ENCODE data around the gene ACOX2. TPM values are rescaled to one million over a fixed set of nuclear protein-coding genes. Genes with fewer than 3 reads are reported as not detected.

ACOX2 gene
- total RNA-seq, 6 experiments from 2014 or later = 9.7 to 15.4 (median 11.8) TPM

GRCh38 chr3:58522759-58523425, 14.1 kb downstream of the ACOX2 start:
- DNase-seq = no peak
- H3K9me3 Mint-ChIP-seq = no peaks in the 10 kb centered on the region
- H3K4me1 Mint-ChIP-seq (ENCODE audit: low read depth) = peaks cover 20% of the 10 kb centered on the region
- peaks cover 5% of the 10 kb centered on the region for H3K36me3 Mint-ChIP-seq (ENCODE audit: low read depth)
- no peak overlapping the region for H3K27ac Mint-ChIP-seq
- no peak for TF ChIP-seq CTCF (IDR thresholded peaks at IDR 0.05)
- no peaks in the 10 kb centered on the region; the same call in 1 of the 2 replicates for H3K27me3 Mint-ChIP-seq (ENCODE audit: insufficient read depth)
- H3K4me3 Mint-ChIP-seq = no peak overlapping the region

DNA sequence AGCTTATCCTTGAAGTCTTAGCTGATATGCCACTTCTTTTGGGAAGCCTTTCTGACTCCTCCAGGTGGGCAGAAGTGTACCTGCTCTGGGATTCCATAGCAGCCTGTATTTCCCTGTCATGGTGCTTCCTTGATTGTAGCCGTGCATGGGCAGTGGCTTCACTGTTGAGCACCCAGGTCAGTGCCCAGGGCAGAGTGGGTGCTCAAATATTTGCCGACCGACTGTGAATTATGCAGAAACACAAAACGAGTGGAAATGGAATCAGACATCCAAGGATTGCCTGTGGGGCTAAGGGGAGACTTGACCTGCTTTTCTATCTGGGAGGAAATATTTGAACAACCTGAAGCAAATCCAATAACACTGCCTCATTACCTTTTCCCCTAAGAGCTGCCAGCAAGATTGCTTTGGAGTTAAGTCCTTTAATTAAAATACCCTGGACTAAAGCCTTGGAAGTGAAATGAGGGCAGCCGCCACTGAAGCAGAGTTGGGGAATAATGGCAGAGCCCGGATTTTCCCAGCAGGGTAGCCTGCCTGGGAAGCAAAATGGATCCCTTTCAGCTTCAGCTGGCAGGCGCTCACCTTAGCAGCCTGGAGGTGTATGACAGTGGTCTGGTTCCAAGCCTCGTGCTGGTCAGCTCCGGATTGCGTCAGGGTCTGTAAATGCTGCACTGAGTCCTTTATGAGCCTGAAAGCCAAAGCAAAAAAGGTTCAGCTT, 14.9 kb downstream of the ACOX2 start:
- peaks cover 4% of the 10 kb centered on the region for H3K36me3 Mint-ChIP-seq (ENCODE audit: low read depth)
- no peak for TF ChIP-seq CTCF (IDR thresholded peaks at IDR 0.05)
- H3K27ac Mint-ChIP-seq = no peak overlapping the region
- no peak for DNase-seq
- peaks cover 19% of the 10 kb centered on the region for H3K4me1 Mint-ChIP-seq (ENCODE audit: low read depth)
- no peaks in the 10 kb centered on the region; the same call in 1 of the 2 replicates for H3K27me3 Mint-ChIP-seq (ENCODE audit: insufficient read depth)
- H3K4me3 Mint-ChIP-seq = no peak overlapping the region
- H3K9me3 Mint-ChIP-seq = no peaks in the 10 kb centered on the region

- Mint-ChIP-seq H3K36me3 (ENCODE audit: low read depth) (no peaks in the 10 kb centered on the region; the same call in 1 of the 2 replicates), H3K4me1 (ENCODE audit: low read depth) (peaks cover 12% of the 10 kb centered on the region), H3K4me3 (no peak overlapping the region), H3K27me3 (ENCODE audit: insufficient read depth) (no peaks in the 10 kb centered on the region; the same call in 1 of the 2 replicates), H3K27ac (no peak overlapping the region), H3K9me3 (no peaks in the 10 kb centered on the region)
- DNase-seq = no peak
- TF ChIP-seq CTCF (IDR thresholded peaks at IDR 0.05) = no peak
Observed at GRCh38 chr3:58521336-58521670, 15.7 kb downstream of the ACOX2 start.

GRCh38 chr3:58520403-58521335, 16.3 kb downstream of the ACOX2 start:
- Mint-ChIP-seq H3K9me3 (no peaks in the 10 kb centered on the region), H3K36me3 (ENCODE audit: low read depth) (no peaks in the 10 kb centered on the region; the same call in 1 of the 2 replicates), H3K27ac (no peak overlapping the region), H3K27me3 (ENCODE audit: insufficient read depth) (no peaks in the 10 kb centered on the region; the same call in 1 of the 2 replicates), H3K4me3 (no peak overlapping the region), H3K4me1 (ENCODE audit: low read depth) (peaks cover 5% of the 10 kb centered on the region)
- TF ChIP-seq CTCF (IDR thresholded peaks at IDR 0.05) = no peak
- DNase-seq = no peak

- Mint-ChIP-seq H3K27me3 (ENCODE audit: insufficient read depth) (no peaks in the 10 kb centered on the region; the same call in 1 of the 2 replicates), H3K4me1 (ENCODE audit: low read depth) (no peaks in the 10 kb centered on the region), H3K9me3 (no peaks in the 10 kb centered on the region), H3K36me3 (ENCODE audit: low read depth) (no peaks in the 10 kb centered on the region; the same call in 1 of the 2 replicates), H3K4me3 (no peak overlapping the region), H3K27ac (no peak overlapping the region)
- DNase-seq = no peak
- TF ChIP-seq CTCF (IDR thresholded peaks at IDR 0.05) = no peak
Observed at GRCh38 chr3:58519668-58520402, 17.2 kb downstream of the ACOX2 start.

All from HFFc6 (cell line).